ENCODE measurements around the gene FLOT2.

DNA sequence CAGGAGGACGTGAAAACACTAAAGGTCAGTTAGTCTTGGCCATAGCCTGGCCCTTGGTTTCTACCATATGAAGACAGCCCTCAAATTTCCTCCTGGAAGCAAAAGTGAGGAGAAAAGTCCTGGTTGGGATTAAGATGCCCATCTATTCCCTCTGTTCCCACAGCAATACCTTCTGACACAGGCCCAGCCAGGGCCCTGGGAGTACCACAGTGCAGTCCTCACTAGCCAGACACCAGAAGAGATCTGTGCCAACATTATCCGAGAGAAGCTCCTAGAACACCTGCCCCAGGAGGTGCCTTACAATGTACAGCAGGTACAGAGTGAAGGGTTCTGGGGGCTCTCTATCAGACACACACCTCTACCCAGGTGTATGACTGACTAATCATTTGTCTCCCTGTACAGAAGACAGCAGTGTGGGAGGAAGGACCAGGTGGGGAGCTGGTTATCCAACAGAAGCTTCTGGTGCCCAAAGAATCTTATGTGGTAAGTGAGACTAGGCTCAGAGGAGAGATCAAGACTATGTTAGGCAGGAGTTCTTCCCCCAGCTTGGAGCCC lies 38.7 kb downstream of the FLOT2 start:
- TF ChIP-seq CTCF (IDR thresholded peaks at IDR 0.05; ENCODE audit: low read length) (no peak), EZH2 (optimal IDR thresholded peaks at IDR 0.05; ENCODE audit: low read depth, low read length) (no peak), EZH2phosphoT487 (IDR thresholded peaks at IDR 0.05; ENCODE audit: low read length) (no peak)
